HUDEP-2 (cell line): ENCODE data around the gene RBM48.
A peak's percentile ranks its signal among the peaks of the same experiment; 100 is the strongest.
"Not testable (repeated sequence)": the region's sequence is repeated elsewhere in the genome, so short reads cannot be mapped to it uniquely, and the experiment has no call there.

Experiments used
- DNase-seq, 76 experiments: peaks; one replicate each; lab custom pipeline; 2025; ENCODE audit not compliant: unreplicated experiment in 76 of 76; lab: John Stamatoyannopoulos, UW

Gene RBM48

DNA sequence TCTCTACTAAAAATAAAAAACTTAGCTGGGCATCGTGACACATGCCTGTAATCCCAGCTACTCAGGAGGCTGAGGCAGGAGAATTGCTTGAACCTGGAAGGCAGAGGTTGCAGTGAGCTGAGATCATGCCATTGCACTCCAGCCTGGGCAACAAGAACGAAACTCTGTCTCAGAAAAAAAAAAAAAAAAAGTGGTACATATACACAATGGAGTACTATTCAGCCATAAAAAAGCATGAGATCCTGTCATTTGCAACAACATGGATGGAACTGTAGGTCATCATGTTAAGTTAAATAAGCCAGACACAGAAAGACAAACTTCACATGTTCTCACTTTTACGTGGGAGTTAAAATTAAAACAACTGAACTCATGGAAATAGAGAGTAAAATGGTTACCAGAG, 14.9 kb downstream of the RBM48 start:
- DNase-seq = not testable (repeated sequence)

DNA sequence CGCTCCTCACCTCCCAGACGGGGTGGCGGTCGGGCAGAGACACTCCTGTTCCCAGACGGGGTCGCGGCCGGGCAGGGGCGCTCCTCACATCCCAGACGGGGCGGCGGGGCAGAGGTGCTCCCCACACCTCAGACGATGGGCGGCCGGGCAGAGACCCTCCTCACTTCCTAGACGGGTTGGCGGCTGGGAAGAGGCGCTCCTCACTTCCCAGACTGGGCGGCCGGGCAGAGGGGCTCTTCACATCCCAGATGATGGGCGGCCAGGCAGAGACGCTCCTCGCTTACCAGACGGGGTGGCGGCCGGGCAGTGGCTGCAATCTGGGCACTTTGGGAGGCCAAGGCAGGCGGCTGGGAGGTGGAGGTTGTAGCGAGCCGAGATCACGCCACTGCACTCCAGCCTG, 16.5 kb downstream of the RBM48 start:
- not testable (repeated sequence) for DNase-seq

DNA sequence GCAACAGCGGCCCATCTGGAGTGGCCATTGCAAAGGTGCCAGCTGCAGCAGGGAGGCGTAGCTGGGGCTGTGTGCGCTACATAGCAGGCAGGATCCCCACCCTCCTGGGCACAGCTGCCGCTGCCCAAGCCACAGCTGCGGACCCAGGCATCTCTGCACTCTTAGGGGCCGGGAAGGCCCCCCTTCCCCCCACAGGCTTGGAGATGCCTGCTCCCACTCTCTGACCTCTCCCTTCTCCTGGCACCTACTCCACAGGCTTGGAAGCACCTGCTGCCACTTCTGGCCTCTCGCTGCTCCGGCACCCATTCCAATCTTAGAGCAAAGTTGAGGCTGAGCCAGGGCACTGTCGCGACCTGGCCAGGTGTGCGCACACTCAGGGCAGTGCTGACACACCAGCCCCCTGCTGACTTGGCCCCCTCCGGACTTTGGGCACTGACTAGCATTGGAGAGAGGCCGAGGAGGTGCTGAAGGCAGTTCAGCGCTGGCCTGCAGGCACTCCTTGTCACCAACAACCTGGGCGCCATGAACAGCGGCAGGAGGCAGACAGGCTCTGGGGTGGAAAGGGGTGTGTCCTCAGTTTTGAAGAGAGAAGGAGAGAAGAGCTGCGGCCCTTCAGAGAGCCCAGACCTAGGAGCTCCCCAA, 18.4 kb downstream of the RBM48 start:
- DNase-seq = no peak

DNA sequence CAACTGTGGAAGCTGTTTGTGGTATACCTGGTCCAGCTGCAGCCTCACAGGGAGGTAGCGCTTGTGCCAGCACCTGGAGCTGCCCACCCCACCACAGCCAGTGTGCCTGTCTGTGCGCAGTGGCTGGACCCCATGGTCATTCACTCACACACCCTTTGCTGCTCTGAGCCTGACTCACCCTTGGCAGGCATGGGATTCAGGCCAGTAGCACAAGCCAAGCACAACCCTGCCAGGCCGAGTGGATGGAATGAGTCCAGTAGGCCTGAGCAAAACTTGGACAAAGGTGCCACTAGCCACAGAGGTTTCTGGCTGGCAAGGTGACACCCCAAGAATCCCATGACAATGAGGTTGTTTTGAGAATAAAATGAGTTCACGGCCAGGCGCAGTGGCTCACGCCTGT, 19.0 kb downstream of the RBM48 start:
- DNase-seq = no peak

DNA sequence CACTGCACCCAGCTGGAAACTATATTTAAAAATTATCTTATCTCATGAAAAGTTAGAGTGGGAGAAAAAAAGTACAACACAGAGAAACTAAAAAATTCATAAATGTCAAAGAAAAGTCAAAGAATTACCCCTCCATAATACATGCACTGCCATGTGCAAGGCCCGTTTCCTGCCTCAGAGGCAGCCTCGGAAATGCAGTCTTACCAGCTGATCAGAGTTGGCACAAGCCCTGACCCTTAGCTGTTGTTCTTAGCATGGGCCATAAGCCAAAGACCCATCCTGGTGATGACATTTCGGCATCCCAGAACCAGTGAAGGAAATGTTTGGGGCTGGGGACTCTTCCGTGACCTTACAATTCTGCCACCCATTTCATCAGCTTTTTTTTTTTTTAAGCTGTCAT, 21.6 kb downstream of the RBM48 start:
- no peak for DNase-seq

GRCh38 chr7:92557249-92557648, 28.7 kb downstream of the RBM48 start:
- DNase-seq = no peak

GRCh38 chr7:92557808-92558362, 29.3 kb downstream of the RBM48 start:
- no peak for DNase-seq

DNA sequence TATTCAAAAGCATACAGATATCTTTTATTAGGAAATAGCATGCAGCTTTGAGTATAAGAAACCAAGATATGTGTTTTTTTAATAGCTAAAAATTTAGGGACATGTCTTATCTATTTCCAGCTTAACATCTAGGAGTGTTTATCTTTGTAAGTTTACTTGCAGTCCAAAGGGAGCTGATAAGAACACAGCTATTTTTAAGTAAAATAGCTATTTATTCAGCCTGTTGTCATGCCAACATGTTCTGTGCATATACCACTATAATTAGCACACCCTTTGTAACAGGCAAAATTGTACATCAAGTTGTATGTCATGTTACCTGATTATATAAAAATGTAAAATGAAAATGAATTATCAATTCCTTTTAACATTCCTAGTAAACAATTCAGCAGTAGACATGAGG, 32.0 kb downstream of the RBM48 start:
- no peak for DNase-seq

- DNase-seq = no peak
Observed at GRCh38 chr7:92563345-92563744, 34.8 kb downstream of the RBM48 start.

DNA sequence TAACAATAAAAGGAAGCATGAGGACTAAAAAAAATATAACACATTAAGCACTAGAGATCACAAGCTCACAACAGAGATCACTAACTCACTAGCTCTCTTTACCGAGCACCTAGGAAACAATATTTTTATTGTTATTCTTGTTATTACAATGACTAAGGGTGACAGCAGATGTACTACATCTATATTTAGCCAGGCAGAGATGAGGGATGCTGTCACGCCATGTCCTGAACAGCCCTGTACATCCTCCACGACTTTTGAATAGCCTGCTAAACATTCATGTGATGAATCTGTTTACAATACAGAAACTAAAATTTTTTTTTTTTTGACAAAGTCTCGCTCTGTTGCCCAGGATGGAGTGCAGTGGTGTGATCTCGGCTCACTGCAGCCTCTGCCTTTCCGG, 38.9 kb downstream of the RBM48 start:
- DNase-seq = no peak

GRCh38 chr7:92569137-92569536, 40.5 kb downstream of the RBM48 start:
- DNase-seq = no peak

DNA sequence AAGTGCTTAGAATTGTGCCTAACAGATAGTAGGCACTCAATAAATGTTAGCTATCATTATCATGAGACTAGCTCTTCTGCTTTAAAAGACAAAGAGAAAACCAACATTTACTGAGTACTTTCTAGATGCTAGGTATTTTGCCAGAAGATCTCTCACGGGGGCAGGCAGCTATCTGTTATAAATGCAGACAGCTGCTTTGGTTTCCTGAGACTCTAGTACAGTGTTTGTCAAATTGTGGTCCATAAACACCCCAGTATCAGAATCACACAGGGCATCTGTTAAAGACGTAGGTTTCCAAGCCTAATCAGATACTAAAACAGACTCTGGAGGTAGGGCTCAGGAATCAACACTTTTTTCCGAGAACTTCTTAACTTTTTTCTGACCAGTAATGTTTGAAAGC, 47.7 kb downstream of the RBM48 start:
- DNase-seq = no peak

- DNase-seq = no peak
Observed at GRCh38 chr7:92582948-92583347, 54.4 kb downstream of the RBM48 start.

DNA sequence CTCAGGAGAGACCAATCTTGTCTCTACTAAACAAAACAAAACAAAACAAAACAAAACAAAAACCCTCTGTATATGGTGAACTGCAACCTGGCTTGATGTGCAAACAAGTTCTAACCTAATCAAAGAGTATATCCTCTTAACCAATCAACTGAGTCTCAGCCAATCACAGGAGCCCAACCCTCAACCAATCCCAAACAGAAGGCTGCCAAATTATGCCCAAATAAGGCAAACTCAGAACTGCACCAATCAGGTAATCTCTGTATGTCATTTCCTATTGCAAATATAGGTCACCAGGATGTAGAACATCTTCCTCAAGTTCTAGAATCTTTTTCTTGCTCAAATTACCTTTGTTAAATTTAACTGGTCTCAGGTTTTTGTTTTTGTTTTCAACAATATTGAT, 56.4 kb downstream of the RBM48 start:
- no peak for DNase-seq

GRCh38 chr7:92586403-92586802, 57.8 kb downstream of the RBM48 start:
- peak in 3 of 76 experiments; percentile 8 to 46 (median 17) for DNase-seq

- DNase-seq = peak in 12 of 76 experiments; percentile 1 to 46 (median 14)
Observed at GRCh38 chr7:92586841-92587240, 58.2 kb downstream of the RBM48 start.
